Measurements from ENCODE around the gene ZC3H12C.

ZC3H12C gene

DNA sequence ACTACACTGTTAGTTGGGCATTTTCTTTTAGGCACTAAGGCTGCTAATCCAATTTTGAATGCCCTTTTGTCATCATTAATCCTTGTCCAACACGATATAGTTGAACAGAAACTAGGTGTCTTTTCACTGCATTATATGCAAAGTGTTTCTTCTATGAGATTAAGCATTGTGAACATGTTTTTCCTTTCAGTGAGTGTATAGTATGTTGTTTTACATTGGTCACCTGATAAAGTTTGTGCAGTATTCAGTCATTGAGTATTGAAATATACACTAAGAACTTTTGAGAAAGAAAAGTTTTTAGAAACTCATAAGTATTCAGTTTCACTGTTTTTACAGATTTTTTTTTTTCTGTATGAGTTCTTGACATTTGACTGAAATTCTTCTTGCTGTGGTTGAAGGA lies 59.0 kb downstream of the ZC3H12C start:
- no peak for DNase-seq (ENCODE audit: low spot score)

DNA sequence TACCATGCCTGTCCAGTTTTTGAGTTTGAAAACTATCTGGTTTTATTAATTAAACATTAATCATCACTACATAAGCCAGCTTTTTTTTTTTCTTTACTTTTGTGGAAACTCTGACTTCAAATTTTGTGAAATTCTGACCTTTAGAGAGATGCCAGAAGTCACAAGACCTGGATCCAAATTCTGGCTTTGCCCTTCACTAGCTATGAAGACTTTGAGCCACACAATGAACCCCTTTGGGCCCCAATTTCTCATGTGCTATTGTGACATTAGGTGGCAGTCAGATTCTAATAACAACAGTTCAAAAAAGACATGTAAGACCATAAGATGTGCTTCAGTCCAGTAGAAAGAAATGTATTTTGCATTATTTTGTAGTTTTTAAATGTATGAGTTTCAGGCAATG lies 60.3 kb downstream of the ZC3H12C start:
- no peak for DNase-seq (ENCODE audit: low spot score)

DNA sequence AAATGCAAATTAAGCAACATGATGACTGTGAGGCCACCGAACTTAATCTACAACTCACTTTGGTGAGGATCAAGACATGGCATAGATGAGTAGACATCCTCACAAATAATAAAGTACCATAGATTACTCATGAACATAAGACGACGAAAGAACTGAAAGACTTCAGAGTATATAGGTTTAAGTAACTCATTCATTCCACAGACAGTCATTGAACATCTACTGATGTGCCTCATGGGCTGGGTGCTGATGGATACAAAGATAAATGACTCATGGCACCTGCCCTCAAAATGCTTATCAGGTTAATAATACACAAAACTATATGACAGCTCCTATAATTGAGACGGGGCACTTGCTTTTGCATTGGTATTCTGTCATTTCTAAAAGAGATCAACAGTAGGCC lies 63.3 kb downstream of the ZC3H12C start:
- no peak for DNase-seq (ENCODE audit: low spot score)

DNA sequence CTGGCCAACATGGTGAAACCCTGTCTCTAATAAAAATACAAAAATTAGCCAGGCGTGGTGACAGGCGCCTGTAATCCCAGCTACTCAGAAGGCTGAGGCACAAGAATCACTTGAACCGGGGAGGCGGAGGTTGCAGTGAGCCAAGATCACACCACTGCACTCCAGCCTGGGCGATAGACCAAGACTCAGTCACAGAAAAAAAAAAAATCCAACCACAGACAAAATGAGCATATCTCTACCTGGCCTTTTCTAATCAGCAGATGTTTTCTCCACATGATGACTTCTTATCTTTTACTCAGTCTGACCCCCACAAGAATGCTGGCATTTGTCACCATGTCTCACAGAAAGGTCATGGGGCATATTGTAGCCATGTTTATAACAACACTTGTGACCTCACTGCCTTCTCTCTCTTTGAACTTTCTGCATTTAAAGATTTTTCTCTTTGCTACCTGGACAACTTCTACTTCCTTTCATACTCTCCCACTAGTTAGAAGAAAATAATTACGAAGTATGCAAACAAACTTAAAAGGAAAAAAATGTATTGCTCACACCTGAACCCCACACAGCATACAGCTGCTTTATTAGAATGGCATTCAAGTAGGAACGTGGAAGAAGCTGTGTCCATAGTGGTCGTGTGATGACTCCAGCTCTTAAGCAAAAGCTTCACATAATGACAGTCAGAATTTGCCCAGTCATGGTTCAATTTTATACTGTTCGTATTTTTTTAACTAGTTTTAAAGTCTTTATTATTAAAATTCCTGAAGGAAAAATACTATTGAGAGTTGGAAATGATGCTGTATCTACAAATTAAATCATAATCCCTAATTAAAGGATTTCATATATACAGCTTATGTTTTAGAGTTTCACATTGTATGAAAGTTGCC lies 65.4 kb downstream of the ZC3H12C start:
- no peak for DNase-seq (ENCODE audit: low spot score)

DNA sequence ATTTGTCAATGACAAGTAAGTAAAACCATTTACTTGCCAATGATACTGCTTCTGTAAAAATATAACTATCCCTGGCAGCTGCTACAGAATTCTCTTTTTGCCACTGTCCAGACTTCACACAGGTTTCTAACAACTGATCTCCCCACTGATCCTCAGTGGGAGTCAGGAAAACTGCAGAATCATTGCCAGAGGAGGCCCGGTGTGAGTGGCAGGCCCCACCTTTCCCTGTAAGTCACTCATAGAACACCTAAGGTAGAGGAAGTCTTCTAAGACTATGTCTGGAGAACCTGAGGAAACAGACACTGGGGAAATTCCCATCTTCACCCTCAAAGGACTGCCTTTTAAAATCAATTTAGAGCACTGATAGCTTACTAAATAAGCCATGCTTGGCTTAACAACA lies 66.3 kb downstream of the ZC3H12C start:
- no peak for DNase-seq (ENCODE audit: low spot score)

DNA sequence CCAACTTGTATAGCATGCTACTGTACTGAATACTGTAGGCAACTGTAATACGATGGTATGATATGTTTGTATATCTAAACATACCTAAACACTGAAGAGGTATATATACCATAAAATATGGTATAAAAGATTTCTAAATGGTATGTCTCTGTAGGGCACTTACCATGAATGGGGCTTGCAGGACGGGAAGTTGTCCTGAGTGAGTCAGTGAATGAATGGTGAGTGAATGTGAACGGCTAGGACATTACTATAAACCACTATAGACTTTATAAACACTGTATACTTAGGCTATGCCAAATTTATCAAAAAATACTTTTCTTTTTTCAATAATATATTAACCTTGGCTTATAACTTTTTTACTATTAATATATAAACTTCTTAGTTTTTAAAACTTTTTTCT lies 66.8 kb downstream of the ZC3H12C start:
- DNase-seq (ENCODE audit: low spot score) = no peak

DNA sequence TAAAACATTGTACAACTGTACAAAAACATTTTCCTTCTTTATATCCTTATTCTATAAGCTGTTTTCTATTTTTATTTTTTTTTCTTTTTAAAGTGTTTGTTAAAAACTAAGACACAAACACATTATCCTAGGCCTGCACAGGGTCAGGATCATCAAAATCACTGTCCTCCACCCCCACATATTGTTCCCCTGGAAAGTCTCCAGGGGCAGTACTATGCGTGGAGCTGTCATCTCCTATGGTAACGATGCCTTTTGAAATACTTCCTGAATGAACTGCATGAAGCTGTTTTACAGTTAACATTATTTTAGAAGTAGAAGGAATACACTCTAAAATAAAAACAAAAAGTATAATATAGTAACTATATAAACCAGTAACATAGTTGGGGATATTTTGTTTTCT lies 67.2 kb downstream of the ZC3H12C start:
- no peak for DNase-seq (ENCODE audit: low spot score)

DNA sequence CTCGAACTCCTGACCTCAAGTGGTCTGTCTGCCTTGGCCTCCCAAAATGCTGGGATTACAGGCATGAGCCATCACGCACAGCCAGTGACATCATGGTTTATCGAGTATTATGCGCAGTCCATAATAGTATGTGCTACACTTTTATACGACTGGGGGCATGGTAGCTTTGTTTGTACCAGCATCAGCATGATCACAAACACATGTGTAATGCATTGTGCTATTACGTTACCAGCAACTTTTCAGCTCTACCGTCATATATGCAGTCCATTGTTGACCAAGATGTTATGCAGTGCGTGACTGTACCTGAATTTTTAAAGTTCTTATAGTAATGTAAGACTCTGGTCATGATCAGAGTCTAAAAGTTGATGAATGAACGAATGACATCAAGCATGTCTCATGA lies 67.9 kb downstream of the ZC3H12C start:
- no peak for DNase-seq (ENCODE audit: low spot score)

DNA sequence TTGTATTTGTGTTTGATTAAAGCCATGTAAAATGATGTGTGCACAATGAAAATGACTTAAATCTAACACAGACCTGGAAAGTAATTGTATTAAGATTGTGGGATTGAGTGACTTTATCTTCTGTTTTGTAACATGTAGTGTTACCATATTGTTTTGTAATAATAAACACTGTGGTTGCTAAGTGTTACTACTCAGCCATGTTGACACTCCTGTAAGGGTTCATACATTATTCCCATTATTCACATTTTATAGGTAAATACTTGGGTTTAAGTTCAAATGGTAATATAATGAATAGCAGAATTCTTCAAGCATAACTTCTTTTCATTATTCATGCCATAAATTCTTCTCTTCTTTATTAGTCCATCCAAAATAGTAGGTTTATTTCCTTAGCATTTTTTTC lies 69.0 kb downstream of the ZC3H12C start:
- no peak for DNase-seq (ENCODE audit: low spot score)

DNA sequence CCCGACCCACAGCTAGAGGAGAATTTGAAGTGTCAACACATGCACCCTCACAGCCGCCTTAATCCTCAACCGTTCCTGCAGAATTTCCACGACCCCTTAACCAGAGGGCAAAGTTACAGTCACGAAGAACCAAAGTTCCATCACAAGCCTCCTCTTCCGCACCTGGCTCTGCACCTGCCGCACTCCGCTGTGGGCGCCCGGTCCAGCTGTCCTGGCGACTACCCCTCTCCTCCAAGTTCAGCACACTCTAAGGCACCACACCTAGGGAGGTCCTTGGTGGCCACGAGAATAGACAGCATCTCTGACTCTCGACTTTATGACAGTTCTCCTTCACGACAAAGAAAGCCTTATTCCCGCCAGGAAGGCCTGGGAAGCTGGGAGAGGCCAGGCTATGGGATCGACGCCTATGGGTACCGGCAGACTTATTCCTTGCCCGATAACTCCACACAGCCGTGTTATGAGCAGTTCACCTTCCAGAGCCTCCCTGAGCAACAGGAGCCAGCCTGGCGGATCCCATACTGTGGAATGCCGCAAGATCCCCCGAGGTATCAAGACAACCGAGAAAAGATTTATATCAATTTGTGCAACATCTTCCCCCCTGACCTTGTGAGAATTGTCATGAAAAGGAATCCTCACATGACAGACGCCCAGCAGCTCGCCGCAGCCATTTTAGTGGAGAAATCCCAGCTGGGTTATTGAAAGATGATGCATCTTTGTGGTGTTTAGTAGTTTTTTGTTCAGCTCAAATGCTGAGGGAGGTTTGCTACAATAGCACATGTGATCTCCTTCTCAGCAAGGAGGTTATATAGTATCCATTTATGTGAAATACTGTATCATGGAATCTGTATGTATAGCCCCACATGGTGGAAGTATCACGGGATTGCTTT lies 72.1 kb downstream of the ZC3H12C start:
- DNase-seq (ENCODE audit: low spot score) = no peak

DNA sequence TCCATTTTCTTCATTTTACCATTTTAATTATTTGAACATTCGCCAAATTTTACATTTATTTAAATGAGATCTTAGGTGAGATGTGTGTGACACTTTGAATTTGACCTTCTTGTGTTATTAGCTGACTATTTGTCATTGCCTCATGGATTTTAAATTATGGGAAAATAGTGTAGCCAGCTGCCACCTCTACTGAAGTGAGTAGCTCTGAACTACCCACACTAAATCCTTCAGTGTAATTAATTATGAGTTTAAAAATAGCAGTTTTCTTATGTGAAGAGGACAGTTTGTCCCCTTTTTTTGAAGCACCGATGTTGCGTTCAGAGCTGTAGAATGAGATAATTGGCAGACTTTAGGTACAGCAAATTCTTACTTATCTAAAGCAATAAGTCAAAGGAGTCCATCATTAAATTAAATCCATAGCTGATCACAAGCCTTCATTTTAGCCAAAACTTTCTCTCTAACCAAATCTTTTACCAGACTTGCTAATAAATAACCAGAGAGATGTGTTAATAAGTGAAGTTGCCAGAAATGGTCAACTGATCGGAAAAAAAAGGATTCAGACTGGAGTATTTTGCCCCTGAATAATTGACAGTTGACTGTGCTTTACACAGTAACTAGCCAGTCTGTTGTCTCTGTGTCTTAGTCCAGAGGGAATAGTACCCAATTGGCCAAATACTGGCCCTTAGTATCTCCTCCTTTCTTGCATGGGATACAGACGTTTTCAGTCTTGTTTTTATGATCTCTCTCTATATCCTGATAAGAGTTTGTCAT lies 75.0 kb downstream of the ZC3H12C start:
- DNase-seq (ENCODE audit: low spot score) = no peak

DNA sequence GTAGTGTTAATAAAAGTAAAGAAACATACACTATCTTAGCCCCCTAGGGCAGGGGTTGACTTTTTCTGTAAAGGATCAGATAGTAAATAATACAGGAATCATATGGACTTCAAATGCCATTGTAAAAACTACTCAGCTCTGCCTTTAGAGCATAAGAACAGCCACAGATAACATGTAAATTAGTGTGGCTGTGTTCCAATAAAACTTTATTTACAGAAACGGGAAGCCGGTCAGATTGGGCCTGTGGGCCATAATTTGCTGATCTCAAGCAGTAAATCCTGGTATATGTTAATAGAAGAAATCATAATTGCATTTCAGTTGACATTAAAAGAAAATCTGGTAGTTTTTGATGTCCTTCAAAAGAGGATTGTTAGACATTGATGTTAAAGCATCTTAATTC lies 76.5 kb downstream of the ZC3H12C start:
- DNase-seq (ENCODE audit: low spot score) = no peak

DNA sequence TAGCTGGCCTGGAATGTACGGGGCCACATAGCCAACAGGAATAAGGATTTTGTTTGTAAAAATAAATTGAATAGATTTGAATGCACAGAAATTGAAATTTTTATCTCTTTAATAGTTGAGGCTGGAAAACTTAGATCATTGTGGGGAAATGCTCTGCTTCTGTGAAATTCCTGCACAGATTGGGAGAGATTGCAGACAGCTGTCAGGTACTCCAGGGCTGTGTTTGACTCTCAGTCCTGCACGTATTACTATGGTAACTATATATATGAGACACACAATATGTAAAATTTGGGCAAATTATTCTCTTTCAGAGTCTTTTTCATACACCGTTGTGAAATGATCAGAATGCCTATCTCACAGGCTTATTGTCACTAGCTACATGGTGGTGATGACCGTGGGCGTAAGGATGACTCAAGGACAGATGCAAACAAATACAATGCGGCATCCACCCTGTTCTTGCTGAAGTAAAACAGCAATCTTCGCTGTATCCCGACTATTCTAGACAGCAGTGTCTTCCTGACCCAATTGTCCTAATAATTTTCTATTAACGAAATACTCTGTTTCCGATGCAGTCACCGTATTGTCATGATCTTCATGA lies 79.4 kb downstream of the ZC3H12C start:
- no peak for DNase-seq (ENCODE audit: low spot score)

DNA sequence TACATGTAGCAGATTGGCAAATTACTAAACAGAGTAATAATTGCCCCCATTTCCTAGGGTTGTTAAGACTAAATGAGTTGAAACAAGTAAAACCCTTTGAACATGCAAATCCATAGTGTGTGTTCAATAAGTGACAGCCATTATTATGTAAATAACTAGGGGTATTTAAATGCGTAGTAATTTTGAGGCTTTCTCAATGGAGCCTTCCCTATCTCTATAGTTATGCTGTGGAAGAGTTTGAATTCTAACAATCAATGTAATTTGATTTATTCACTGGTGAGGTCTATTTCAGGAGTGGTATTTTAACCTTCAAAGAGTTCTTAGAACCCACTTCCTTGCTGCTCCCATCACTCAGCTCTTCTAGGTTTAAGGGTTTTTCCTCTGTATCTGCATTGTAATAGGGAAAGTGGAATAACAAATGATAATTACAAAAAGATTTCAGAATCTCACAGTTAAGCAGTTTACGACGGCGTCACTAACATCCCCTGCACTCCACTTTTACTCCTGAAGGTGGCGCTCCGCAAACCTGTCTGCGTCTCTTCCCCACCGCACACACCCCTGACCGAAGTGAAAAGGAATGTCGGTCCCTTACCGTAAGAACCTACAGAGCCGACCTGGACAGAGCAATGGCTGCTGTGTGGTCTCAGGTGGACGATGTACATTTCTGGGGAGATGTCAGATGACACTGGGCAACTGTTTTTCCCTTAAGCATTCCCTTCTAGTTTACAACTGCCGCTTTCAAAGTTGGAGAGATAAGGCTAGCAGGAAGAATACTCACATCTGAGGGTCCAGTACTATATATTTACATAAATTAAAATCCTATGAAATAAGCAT lies 80.8 kb downstream of the ZC3H12C start:
- peak; percentile 77 for DNase-seq (ENCODE audit: low spot score)

DNA sequence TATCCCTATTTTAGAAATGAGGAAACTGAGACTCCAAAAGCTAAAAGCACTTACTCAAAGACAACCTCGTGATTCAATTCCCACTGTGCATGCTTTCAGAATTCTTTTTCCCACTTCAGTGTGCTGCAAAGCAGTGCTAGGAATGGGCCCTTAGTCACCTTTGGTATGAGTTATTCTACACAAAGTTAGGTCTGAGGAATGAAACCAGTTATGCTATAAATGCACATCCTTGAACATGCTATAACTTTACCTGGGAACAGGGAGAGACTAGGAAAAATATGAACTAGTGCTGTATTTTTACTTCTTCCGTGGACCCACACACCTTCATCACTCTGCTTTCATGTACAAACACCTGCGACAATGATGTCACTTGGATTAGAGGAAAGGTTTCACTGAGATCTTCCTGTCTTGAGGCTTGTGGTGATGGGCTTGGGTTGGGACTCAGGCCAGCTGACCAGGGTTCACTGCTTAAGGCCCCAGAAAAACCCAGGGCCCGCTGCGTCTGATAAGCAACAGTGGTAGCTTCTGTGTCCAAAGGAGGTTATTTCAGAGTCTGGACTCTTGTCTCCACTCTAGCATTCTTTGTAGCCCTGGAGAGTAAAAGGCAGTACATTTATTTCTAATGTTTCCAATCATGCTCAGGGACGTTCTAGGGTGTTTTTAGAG lies 81.6 kb downstream of the ZC3H12C start:
- DNase-seq (ENCODE audit: low spot score) = no peak

DNA sequence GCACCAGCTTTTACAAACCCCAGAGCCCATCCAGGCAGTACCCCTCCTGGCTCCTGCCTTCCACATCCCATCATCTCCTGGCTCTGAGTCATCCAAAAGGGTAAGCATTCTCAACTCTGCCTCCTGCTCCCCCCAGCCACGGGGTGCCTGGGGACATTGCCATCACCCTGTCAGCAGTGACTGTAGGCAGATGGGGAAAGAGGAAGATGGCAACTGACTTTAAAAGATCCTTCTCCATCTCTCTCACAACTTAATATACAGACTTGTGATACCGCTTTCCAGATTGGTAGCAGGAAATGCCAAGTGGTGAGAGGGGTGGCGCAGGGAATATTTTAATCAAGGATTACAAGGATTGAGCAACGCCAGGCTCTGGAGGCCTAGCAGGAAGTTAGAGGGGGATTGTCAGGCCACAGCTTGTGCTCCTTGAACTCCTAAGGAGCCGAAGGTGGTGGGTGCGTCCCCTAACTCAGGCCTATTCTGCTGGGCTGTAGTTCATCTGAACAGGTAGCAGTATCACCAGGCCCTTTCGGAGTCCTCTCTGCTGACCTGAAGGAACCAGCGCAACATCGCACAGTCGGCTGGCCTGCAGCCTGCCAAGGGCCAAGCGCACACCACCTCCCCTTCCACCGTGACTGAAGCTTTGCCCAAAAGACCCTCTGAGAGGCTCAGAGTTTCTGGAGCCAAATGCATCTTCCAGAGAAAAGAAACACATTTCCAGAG lies 83.3 kb downstream of the ZC3H12C start:
- DNase-seq (ENCODE audit: low spot score) = no peak

DNA sequence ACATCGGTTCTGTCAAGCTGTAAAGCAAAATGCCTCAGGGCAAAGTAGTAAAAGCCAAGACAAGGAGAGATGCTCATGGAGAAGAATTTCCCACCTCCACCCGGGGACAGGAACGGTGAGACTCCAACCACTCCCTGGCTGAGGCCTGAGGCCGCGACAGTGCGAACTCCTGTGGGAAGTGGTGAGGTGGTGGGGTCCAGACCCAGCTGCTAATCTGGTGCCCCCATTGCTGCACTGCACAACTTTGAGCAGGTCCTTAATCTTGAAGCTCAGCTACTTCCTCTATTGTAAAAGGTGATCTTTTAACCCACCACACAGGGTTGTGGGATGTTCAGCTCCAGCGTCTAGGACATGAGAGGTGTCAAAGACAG lies 83.9 kb downstream of the ZC3H12C start:
- DNase-seq (ENCODE audit: low spot score) = no peak

DNA sequence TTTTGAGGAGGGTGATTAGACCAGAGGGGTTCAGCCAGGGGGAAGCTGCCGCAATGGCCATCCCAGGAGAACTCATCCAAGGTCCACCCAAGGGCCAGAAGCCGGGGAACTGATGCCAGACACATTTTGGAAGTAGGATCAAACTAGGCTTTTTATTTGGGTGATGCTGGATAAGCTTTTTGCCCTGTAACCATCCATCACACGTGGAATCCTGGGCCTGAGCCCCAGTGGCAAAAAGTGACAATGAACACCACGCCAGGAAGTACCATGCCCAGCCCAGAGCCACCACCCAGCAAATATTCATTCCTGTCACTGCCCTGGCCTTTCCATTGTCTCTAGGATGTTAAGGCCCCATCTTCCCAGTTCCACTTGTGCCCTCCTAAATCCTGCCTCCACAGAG lies 85.9 kb downstream of the ZC3H12C start:
- no peak for DNase-seq (ENCODE audit: low spot score)

DNA sequence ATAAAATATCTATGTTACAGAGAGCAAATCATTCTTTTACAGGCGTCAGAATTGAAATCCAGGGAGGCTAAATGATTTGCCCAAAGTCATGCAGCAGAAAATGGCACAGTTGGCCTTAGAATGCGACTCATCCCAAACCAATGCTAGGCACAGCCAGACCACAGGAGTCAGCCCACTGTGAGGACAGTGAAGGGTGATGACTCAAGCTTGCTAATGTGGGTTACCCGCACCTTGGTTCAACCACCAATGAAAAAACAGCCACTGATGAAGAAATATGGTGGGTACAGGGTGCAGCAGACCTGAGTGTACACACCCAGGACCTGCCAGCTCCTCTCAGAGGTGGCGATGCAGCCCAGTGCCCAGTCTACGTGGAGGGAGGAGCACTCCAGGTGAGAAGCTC lies 89.7 kb downstream of the ZC3H12C start:
- DNase-seq (ENCODE audit: low spot score) = no peak

DNA sequence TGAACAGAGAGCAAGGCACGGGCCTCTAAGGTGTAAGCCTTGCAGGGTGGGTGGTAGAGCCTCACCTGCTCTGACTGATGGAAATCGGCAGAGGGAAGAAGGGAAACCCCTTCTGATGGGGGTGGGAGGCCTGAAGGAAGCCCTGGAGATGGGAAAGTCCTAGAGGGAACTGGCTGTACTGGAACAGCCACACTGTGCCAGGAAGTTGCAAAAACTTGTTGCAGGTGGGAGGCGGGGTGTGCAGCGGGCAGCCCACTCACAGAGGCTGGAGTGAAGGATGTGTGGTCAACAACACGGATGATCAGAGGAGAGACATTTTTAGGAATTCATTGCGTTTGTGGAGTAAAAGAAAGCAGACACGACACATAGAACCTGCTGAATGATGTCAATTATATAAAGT lies 91.3 kb downstream of the ZC3H12C start:
- no peak for DNase-seq (ENCODE audit: low spot score)
